Stimulated activated CD4-positive, alpha-beta T cell treated with anti-CD3 and anti-CD28 coated beads, Interleukin-2, amount 100 ng/mL, for 4 hours (primary cell): ENCODE measurements around the gene RHOBTB1.

Source experiments
- DNase-seq: peaks from one replicate; pipeline ENCODE4 v3.0.0-alpha.2; 2020; ENCODE audit warnings: low read depth

The RHOBTB1 gene

GRCh38 chr10:60965696-60966095 is 21.7 kb upstream of the RHOBTB1 start:
- no peak for DNase-seq

- peak; percentile 19 for DNase-seq
Measured at GRCh38 chr10:60964257-60965235, 20.6 kb upstream of the RHOBTB1 start.

GRCh38 chr10:60963441-60964256 is 19.7 kb upstream of the RHOBTB1 start:
- DNase-seq, result no peak

- no peak for DNase-seq
Measured at GRCh38 chr10:60962946-60963345, 19.0 kb upstream of the RHOBTB1 start.

GRCh38 chr10:60960913-60961312 is 16.9 kb upstream of the RHOBTB1 start:
- DNase-seq, result no peak

- DNase-seq, result no peak
Measured at GRCh38 chr10:60960031-60960430, 16.0 kb upstream of the RHOBTB1 start.

- DNase-seq, result no peak
Measured at GRCh38 chr10:60958892-60959601, 15.1 kb upstream of the RHOBTB1 start.

- no peak for DNase-seq
Measured at GRCh38 chr10:60957667-60958221, 13.8 kb upstream of the RHOBTB1 start.

- no peak for DNase-seq
Measured at GRCh38 chr10:60955957-60956425, 12.0 kb upstream of the RHOBTB1 start.

GRCh38 chr10:60955316-60955715 is 11.3 kb upstream of the RHOBTB1 start:
- no peak for DNase-seq

- no peak for DNase-seq
Measured at GRCh38 chr10:60954035-60954434, 10.1 kb upstream of the RHOBTB1 start.

GRCh38 chr10:60953420-60953819 is 9.4 kb upstream of the RHOBTB1 start:
- no peak for DNase-seq

GRCh38 chr10:60952846-60953220 is 8.8 kb upstream of the RHOBTB1 start:
- DNase-seq, result no peak

GRCh38 chr10:60952067-60952845 is 8.3 kb upstream of the RHOBTB1 start:
- DNase-seq, result no peak

- no peak for DNase-seq
Measured at GRCh38 chr10:60951272-60951724, 7.3 kb upstream of the RHOBTB1 start.

- DNase-seq, result no peak
Measured at GRCh38 chr10:60950300-60950699, 6.3 kb upstream of the RHOBTB1 start.

- DNase-seq, result no peak
Measured at GRCh38 chr10:60948851-60949250, 4.9 kb upstream of the RHOBTB1 start.

- DNase-seq, result no peak
Measured at GRCh38 chr10:60944910-60945297, 919 bp upstream of the RHOBTB1 start.

GRCh38 chr10:60943316-60944057 is 498 bp downstream of the RHOBTB1 start:
- no peak for DNase-seq

- no peak for DNase-seq
Measured at GRCh38 chr10:60942788-60943315, 1.1 kb downstream of the RHOBTB1 start.
